HAP-1 (cell line): ENCODE data around the gene EN2.

ENCODE experiments used
- DNase-seq, 2 experiments: peaks; one replicate each; pipeline ENCODE4 v3.0.0-alpha.2; 2016 to 2020; ENCODE audit warnings: low spot score in 2 of 2
- H3K27me3 ChIP-seq: fragments of 250-450 bp; sonication (Bioruptor Pico); 2 replicates; pipeline ENCODE4 v1.5.1; 2020; ENCODE audit warnings: low read depth, mild to moderate bottlenecking, moderate library complexity
- H3K36me3 ChIP-seq: fragments of 250-450 bp; sonication (Bioruptor Pico); replicated peaks from 2 replicates; pipeline ENCODE4 v1.5.1; 2020; ENCODE audit warnings: mild to moderate bottlenecking
- H3K4me1 ChIP-seq: fragments of 250-450 bp; sonication (Bioruptor Pico); 2 replicates; pipeline ENCODE4 v1.5.1; 2020; ENCODE audit warnings: mild to moderate bottlenecking
- H3K4me3 ChIP-seq: fragments of 250-450 bp; sonication (Bioruptor Pico); 2 replicates; pipeline ENCODE4 v1.5.1; 2020; ENCODE audit warnings: mild to moderate bottlenecking, moderate library complexity
- H3K9me3 ChIP-seq: fragments of 250-450 bp; sonication (Bioruptor Pico); 2 replicates; pipeline ENCODE4 v1.5.1; 2020; ENCODE audit warnings: mild to moderate bottlenecking, moderate library complexity
- in situ Hi-C: fragments of 300-500 bp; cut with MboI; formaldehyde crosslinking; loops from 3 replicates; pipeline ENCODE4 v1.14.3; 2020; ENCODE audit warnings: low sequenced_read_pairs, inconsistent platforms, mixed read lengths

EN2 gene

DNA sequence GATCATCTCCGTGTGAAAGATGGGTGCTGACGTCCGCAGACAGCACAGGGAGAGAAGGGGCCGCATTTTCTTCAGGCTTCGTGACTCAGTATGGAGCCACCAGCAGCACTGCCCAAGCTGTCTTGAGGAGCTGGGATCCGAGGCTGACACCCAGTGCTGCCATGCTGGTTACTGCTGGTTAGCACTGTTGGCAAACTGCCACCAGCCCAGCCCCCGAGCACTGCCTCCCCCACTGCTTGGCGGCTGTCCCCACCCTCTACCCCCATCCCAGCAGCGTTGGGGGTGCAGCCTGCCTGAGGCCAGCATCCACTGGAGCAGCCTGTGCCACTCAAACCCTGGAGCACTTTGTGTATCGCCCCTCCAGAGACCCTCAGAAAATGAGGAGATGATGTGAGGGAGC lies 35.8 kb upstream of the EN2 start:
- H3K27me3 ChIP-seq: no peaks in the 10 kb centered on the region
- no peaks in the 10 kb centered on the region for H3K9me3 ChIP-seq

GRCh38 chr7:155422599-155423336 lies 35.2 kb upstream of the EN2 start:
- in situ Hi-C loops: no loop called here
- Histone ChIP-seq H3K36me3 (no peaks in the 10 kb centered on the region), H3K27me3 (no peaks in the 10 kb centered on the region)

More for the DNA sequence above, 35.8 kb upstream of the EN2 start:
- Histone ChIP-seq H3K36me3 (no peaks in the 10 kb centered on the region), H3K4me1 (no peaks in the 10 kb centered on the region), H3K4me3 (no peak overlapping the region)
- in situ Hi-C loops: no loop called here
- DNase-seq: no peak

GRCh38 chr7:155423337-155424285 lies 34.3 kb upstream of the EN2 start:
- Histone ChIP-seq H3K4me1 (no peaks in the 10 kb centered on the region), H3K27me3 (no peaks in the 10 kb centered on the region; the same call in 1 of the 2 replicates), H3K9me3 (no peaks in the 10 kb centered on the region), H3K4me3 (no peak overlapping the region), H3K36me3 (no peaks in the 10 kb centered on the region)
- in situ Hi-C loops: no loop called here
- DNase-seq: no peak

More at GRCh38 chr7:155422599-155423336, 35.2 kb upstream of the EN2 start:
- Histone ChIP-seq H3K9me3 (no peaks in the 10 kb centered on the region), H3K4me1 (no peaks in the 10 kb centered on the region), H3K4me3 (no peak overlapping the region)
- no peak for DNase-seq

DNA sequence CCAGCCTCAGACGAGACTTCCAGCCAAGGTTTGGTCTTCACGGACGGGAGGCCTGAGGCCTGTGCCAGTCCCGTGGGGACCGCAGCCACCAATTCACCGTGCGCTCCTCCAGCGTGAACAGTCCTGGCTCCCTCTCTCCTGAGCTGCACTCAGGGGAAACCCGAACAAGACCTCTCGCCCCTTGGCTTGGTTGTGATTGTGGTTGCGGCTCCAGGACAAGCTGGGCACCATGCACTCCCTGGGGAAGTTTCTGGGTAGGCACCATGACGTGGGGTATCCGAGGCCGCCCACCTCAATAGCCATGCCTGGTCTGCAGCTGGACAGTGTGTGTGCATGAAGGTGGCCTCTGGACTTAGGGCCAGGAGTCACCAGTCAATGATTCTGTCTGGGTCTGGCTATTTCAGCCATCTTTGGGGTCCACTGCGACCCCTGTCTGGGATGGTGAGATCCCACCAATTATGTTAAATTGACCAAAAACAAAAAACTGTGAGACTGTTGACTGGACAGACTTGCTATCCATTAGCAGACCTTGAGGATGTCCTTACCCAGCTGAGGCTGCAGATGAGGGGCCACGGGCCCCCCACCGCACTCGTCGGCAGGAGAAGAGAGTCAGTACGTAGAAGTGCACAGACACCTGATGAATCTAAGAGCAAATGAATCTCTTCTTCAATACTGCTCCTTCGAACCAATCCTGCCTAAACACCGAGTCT lies 33.5 kb upstream of the EN2 start:
- H3K36me3 ChIP-seq: no peaks in the 10 kb centered on the region
- H3K4me1 ChIP-seq: no peaks in the 10 kb centered on the region
- DNase-seq: no peak
- in situ Hi-C loops: no loop called here
- H3K9me3 ChIP-seq: no peaks in the 10 kb centered on the region
- H3K4me3 ChIP-seq: no peak overlapping the region
- H3K27me3 ChIP-seq: no peaks in the 10 kb centered on the region; the same call in 1 of the 2 replicates

GRCh38 chr7:155425011-155425340 lies 33.0 kb upstream of the EN2 start:
- in situ Hi-C loops: no loop called here
- Histone ChIP-seq H3K4me1 (no peaks in the 10 kb centered on the region), H3K27me3 (no peaks in the 10 kb centered on the region; the same call in none of the 2 replicates), H3K36me3 (no peaks in the 10 kb centered on the region), H3K9me3 (no peaks in the 10 kb centered on the region), H3K4me3 (no peak overlapping the region)
- DNase-seq: no peak

GRCh38 chr7:155425887-155426286 lies 32.0 kb upstream of the EN2 start:
- in situ Hi-C loops: no loop called here
- H3K36me3 ChIP-seq: no peaks in the 10 kb centered on the region

GRCh38 chr7:155426543-155427410 lies 31.2 kb upstream of the EN2 start:
- Histone ChIP-seq H3K9me3 (no peaks in the 10 kb centered on the region), H3K27me3 (peaks cover 5% of the 10 kb centered on the region)
- no peak for DNase-seq

More at GRCh38 chr7:155425887-155426286, 32.0 kb upstream of the EN2 start:
- Histone ChIP-seq H3K27me3 (peaks cover 3% of the 10 kb centered on the region), H3K9me3 (no peaks in the 10 kb centered on the region), H3K4me3 (no peak overlapping the region), H3K4me1 (no peaks in the 10 kb centered on the region)
- no peak for DNase-seq

GRCh38 chr7:155427411-155428038 lies 30.4 kb upstream of the EN2 start:
- Histone ChIP-seq H3K4me3 (no peak overlapping the region), H3K36me3 (no peaks in the 10 kb centered on the region), H3K9me3 (no peaks in the 10 kb centered on the region), H3K4me1 (no peaks in the 10 kb centered on the region), H3K27me3 (peaks cover 5% of the 10 kb centered on the region)
- in situ Hi-C loops: no loop called here
- no peak for DNase-seq

More at GRCh38 chr7:155426543-155427410, 31.2 kb upstream of the EN2 start:
- Histone ChIP-seq H3K4me1 (no peaks in the 10 kb centered on the region), H3K4me3 (no peak overlapping the region), H3K36me3 (no peaks in the 10 kb centered on the region)
- in situ Hi-C loops: no loop called here

GRCh38 chr7:155428171-155428834 lies 29.6 kb upstream of the EN2 start:
- Histone ChIP-seq H3K4me3 (no peak overlapping the region), H3K9me3 (no peaks in the 10 kb centered on the region), H3K36me3 (no peaks in the 10 kb centered on the region), H3K27me3 (peaks cover 5% of the 10 kb centered on the region), H3K4me1 (no peaks in the 10 kb centered on the region)
- DNase-seq: no peak
- in situ Hi-C loops: no loop called here

GRCh38 chr7:155429651-155430050 lies 28.3 kb upstream of the EN2 start:
- Histone ChIP-seq H3K9me3 (no peaks in the 10 kb centered on the region), H3K4me3 (no peak overlapping the region), H3K4me1 (no peaks in the 10 kb centered on the region), H3K36me3 (no peaks in the 10 kb centered on the region), H3K27me3 (peaks cover 5% of the 10 kb centered on the region)
- DNase-seq: no peak
- in situ Hi-C loops: no loop called here

DNA sequence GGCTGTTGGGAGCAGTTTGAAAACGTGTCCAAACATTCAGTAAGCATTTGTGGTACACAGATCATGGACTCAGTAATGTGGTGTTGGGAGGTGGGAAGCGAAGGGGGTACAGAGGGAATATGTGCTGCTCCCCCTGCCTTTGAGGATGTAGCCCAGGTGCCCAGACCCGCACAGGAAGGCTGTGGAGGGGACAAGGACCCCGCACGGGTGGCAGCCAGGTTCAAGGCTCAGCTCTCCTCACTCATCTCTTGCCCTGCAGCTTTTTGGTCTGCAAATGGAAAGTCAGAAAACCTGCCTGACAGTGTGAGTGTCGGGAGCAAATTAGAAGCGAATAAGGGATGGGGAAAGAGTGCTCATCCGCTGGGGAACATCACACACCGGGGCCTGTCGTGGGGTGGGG lies 27.3 kb upstream of the EN2 start:
- H3K4me3 ChIP-seq: no peak overlapping the region
- DNase-seq: no peak
- in situ Hi-C loops: no loop called here
- peaks cover 5% of the 10 kb centered on the region for H3K27me3 ChIP-seq
- H3K4me1 ChIP-seq: no peaks in the 10 kb centered on the region
- no peaks in the 10 kb centered on the region for H3K36me3 ChIP-seq
- H3K9me3 ChIP-seq: no peaks in the 10 kb centered on the region

- H3K27me3 ChIP-seq: peaks cover 5% of the 10 kb centered on the region
- DNase-seq: no peak
These were observed 26.7 kb upstream of the EN2 start for GRCh38 chr7:155431231-155431630.

More at GRCh38 chr7:155431231-155431630, 26.7 kb upstream of the EN2 start:
- Histone ChIP-seq H3K36me3 (no peaks in the 10 kb centered on the region), H3K4me3 (no peak overlapping the region), H3K4me1 (no peaks in the 10 kb centered on the region), H3K9me3 (no peaks in the 10 kb centered on the region)
- in situ Hi-C loops: no loop called here
